Measurements from ENCODE around the gene HES2. TPM values are rescaled to one million over a fixed set of nuclear protein-coding genes. Genes with fewer than 3 reads are reported as not detected.
"Not testable (repeated sequence)": the region's sequence is repeated elsewhere in the genome, so short reads cannot be mapped to it uniquely, and the experiment has no call there.

Gene HES2
- total and polyA plus RNA-seq, 8 donors = 18.4 to 231 TPM; not detected in 6

- DNase-seq = no peak
- Histone ChIP-seq H3K27ac (no peak overlapping the region), H3K4me3 (no peak overlapping the region), H3K27me3 (no peaks in the 10 kb centered on the region), H3K4me1 (peaks cover 13 to 48% (median 36%) of the 10 kb centered on the region in 4 donors), H3K9me3 (no peaks in the 10 kb centered on the region), H3K36me3 (no peaks in the 10 kb centered on the region)
- 68 to 79% (median 75%) methylated on average over 5 of the region's 5 CpGs for WGBS, 5 donors
- intact Hi-C loops (cut with DNase I; ENCODE audit: low total_unique reads) = no loop called here
- TF ChIP-seq POLR2A (IDR thresholded peaks at IDR 0.05) (no peak), CTCF (IDR thresholded peaks at IDR 0.05) (no peak), POLR2AphosphoS5 (IDR thresholded peaks at IDR 0.05) (no peak), EP300 (IDR thresholded peaks at IDR 0.05) (no peak)
Observed at GRCh38 chr1:6365047-6365446, 54.7 kb downstream of the HES2 start.

GRCh38 chr1:6363085-6363884 lies 56.4 kb downstream of the HES2 start:
- not testable (repeated sequence) for H3K4me3 ChIP-seq, H3K36me3 ChIP-seq, H3K27ac ChIP-seq, H3K9me3 ChIP-seq, H3K27me3 ChIP-seq
- WGBS, 5 donors = 33 to 46% (median 42%) methylated on average over 19 to 20 of the region's 20 CpGs
- intact Hi-C loops (cut with DNase I; ENCODE audit: low total_unique reads) = loop anchor here (5.0 kb wide), 1 partner anchor 39 kb away; no protein-coding TSS in a partner anchor
- H3K4me1 ChIP-seq = peaks cover 30 to 61% (median 51%) of the 10 kb centered on the region in 4 donors
- DNase-seq = peak; percentile 69 to 78
- TF ChIP-seq CTCF (IDR thresholded peaks at IDR 0.05) = peak in 5 of 7 experiments; percentile 65 to 83 (median 76)
- peak in 1 of 3 donors; percentile 68 for TF ChIP-seq POLR2AphosphoS5 (IDR thresholded peaks at IDR 0.05)

Small RNAs within 50 kb of the gene (small RNA-seq; reads per million reads assigned to genes)
- 0 reads per million in 4 donors for gene MIR4252

Other genes with a start within 250 kb of the HES2 start
- under 1 TPM in 4 of 5 donors, not detected in 1; 0.29 to 0.92 (median 0.37) TPM for gene CHD5, start 239.6 kb downstream of the HES2 start, total RNA-seq
- under 1 TPM; 0.06 to 0.83 (median 0.15) TPM for gene CHD5, start 239.6 kb downstream of the HES2 start, polyA plus RNA-seq
- gene RPL22, start 220.3 kb downstream of the HES2 start, total RNA-seq = 100 to 1,000 TPM; 103 to 301 (median 166) TPM
- 100 to 1,000 TPM; 343 to 718 (median 413) TPM for gene RPL22, start 220.3 kb downstream of the HES2 start, polyA plus RNA-seq
- gene RNF207, start 213.8 kb downstream of the HES2 start, total RNA-seq = 100 to 1,000 TPM in 1 of 5 donors, 10 to 100 TPM in 4; 11.9 to 112 (median 69.4) TPM
- gene RNF207, start 213.8 kb downstream of the HES2 start, polyA plus RNA-seq = 10 to 100 TPM in 1 of 3 donors, 1 to 10 TPM in 2; 1.5 to 17.5 (median 3.9) TPM
- gene ICMT, start 184.0 kb downstream of the HES2 start, total RNA-seq = 10 to 100 TPM; 16.3 to 67.9 (median 35.2) TPM
- 10 to 100 TPM in 2 of 3 donors, 1 to 10 TPM in 1; 9.9 to 15.9 (median 14.6) TPM for gene ICMT, start 184.0 kb downstream of the HES2 start, polyA plus RNA-seq
- not detected for gene HES3, start 175.7 kb downstream of the HES2 start, total RNA-seq
- not detected for gene HES3, start 175.7 kb downstream of the HES2 start, polyA plus RNA-seq
- gene GPR153, start 158.8 kb downstream of the HES2 start, total RNA-seq = 10 to 100 TPM in 1 of 5 donors, 1 to 10 TPM in 4; 1.8 to 63.1 (median 3.6) TPM
- gene GPR153, start 158.8 kb downstream of the HES2 start, polyA plus RNA-seq = 1 to 10 TPM; 2.2 to 3.1 (median 2.6) TPM
- gene ACOT7, start 26.2 kb downstream of the HES2 start, total RNA-seq = 10 to 100 TPM in 3 of 5 donors, 1 to 10 TPM in 1, not detected in 1; 9.4 to 69.8 (median 22.6) TPM
- gene ACOT7, start 26.2 kb downstream of the HES2 start, polyA plus RNA-seq = 10 to 100 TPM; 17.7 to 26.3 (median 19.4) TPM
- gene ESPN, start 4.9 kb upstream of the HES2 start, total RNA-seq = 10 to 100 TPM in 1 of 5 donors, 1 to 10 TPM in 2, not detected in 2; 1.8 to 68.4 (median 4.9) TPM
- 10 to 100 TPM in 1 of 3 donors, 1 to 10 TPM in 2; 1.5 to 18.0 (median 4.7) TPM for gene ESPN, start 4.9 kb upstream of the HES2 start, polyA plus RNA-seq
- 100 to 1,000 TPM in 1 of 5 donors, 10 to 100 TPM in 2, 1 to 10 TPM in 2; 6.1 to 215 (median 21.4) TPM for gene TNFRSF25, start 46.3 kb upstream of the HES2 start, total RNA-seq
- 10 to 100 TPM in 1 of 3 donors, 1 to 10 TPM in 2; 2.7 to 41.6 (median 2.9) TPM for gene TNFRSF25, start 46.3 kb upstream of the HES2 start, polyA plus RNA-seq
- 10 to 100 TPM in 2 of 5 donors, 1 to 10 TPM in 3; 4.9 to 58.8 (median 9.8) TPM for gene PLEKHG5, start 71.7 kb upstream of the HES2 start, total RNA-seq
- gene PLEKHG5, start 71.7 kb upstream of the HES2 start, polyA plus RNA-seq = 1 to 10 TPM; 1.4 to 7.2 (median 1.8) TPM
- 100 to 1,000 TPM in 1 of 5 donors, 10 to 100 TPM in 4; 19.7 to 150 (median 42.0) TPM for gene NOL9, start 134.6 kb upstream of the HES2 start, total RNA-seq
- gene NOL9, start 134.6 kb upstream of the HES2 start, polyA plus RNA-seq = 1 to 10 TPM; 2.7 to 4.0 (median 2.9) TPM
- not detected for gene TAS1R1, start 135.4 kb upstream of the HES2 start, total RNA-seq
- under 1 TPM in 2 of 3 donors, not detected in 1; 0.08 to 0.12 TPM for gene TAS1R1, start 135.4 kb upstream of the HES2 start, polyA plus RNA-seq
- 100 to 1,000 TPM in 1 of 5 donors, 10 to 100 TPM in 4; 22.6 to 139 (median 25.7) TPM for gene ZBTB48, start 160.1 kb upstream of the HES2 start, total RNA-seq
- 10 to 100 TPM; 34.8 to 64.4 (median 61.3) TPM for gene ZBTB48, start 160.1 kb upstream of the HES2 start, polyA plus RNA-seq
- gene KLHL21, start 182.9 kb upstream of the HES2 start, total RNA-seq = 10 to 100 TPM; 13.0 to 59.8 (median 34.5) TPM
- 10 to 100 TPM in 1 of 3 donors, 1 to 10 TPM in 2; 9.2 to 15.4 (median 9.8) TPM for gene KLHL21, start 182.9 kb upstream of the HES2 start, polyA plus RNA-seq
- 10 to 100 TPM in 2 of 5 donors, 1 to 10 TPM in 3; 2.7 to 16.9 (median 7.5) TPM for gene PHF13, start 193.8 kb upstream of the HES2 start, total RNA-seq
- gene PHF13, start 193.8 kb upstream of the HES2 start, polyA plus RNA-seq = 1 to 10 TPM; 4.5 to 6.7 (median 5.7) TPM
- 100 to 1,000 TPM in 1 of 5 donors, 10 to 100 TPM in 2, 1 to 10 TPM in 2; 5.8 to 116 (median 10.4) TPM for gene THAP3, start 204.9 kb upstream of the HES2 start, total RNA-seq
- gene THAP3, start 204.9 kb upstream of the HES2 start, polyA plus RNA-seq = 10 to 100 TPM; 17.9 to 27.6 (median 26.6) TPM

Measured in stomach (tissue), 9 donors.